NB4 (cell line): ENCODE measurements around the gene ZBED4.

Experiments
- POLR2A ChIP-seq: IDR thresholded peaks from 2 replicates; pipeline ENCODE4 v1.6.1; 2011; ENCODE audit warnings: mild to moderate bottlenecking; ENCODE audit not compliant: insufficient read length; ENCODE audit errors: extremely low read depth
- TF ChIP-seq, protein P1 (sequence below): IDR thresholded peaks from one replicate; pipeline ENCODE4 v1.5.1; 2012; ENCODE audit warnings: low read depth, low read length

GRCh38 chr22:49871482-49871881 lies 17.8 kb downstream of the ZBED4 start:
- TF ChIP-seq, protein P1, sequence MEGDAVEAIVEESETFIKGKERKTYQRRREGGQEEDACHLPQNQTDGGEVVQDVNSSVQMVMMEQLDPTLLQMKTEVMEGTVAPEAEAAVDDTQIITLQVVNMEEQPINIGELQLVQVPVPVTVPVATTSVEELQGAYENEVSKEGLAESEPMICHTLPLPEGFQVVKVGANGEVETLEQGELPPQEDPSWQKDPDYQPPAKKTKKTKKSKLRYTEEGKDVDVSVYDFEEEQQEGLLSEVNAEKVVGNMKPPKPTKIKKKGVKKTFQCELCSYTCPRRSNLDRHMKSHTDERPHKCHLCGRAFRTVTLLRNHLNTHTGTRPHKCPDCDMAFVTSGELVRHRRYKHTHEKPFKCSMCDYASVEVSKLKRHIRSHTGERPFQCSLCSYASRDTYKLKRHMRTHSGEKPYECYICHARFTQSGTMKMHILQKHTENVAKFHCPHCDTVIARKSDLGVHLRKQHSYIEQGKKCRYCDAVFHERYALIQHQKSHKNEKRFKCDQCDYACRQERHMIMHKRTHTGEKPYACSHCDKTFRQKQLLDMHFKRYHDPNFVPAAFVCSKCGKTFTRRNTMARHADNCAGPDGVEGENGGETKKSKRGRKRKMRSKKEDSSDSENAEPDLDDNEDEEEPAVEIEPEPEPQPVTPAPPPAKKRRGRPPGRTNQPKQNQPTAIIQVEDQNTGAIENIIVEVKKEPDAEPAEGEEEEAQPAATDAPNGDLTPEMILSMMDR: no peak
- TF ChIP-seq POLR2A: no peak
